HG03558 (cell line): ENCODE data around the gene GNAI3.

Experiments used
- ATAC-seq: cut with Tn5 transposase; IDR thresholded peaks from one replicate; pipeline ENCODE4 v1.9.1; 2021; ENCODE audit warnings: moderate number of reproducible peaks; ENCODE audit not compliant: unreplicated experiment; ENCODE audit errors: extremely low read depth

Gene GNAI3

GRCh38 chr1:109632671-109633346, 84.4 kb downstream of the GNAI3 start:
- ATAC-seq: no peak

DNA sequence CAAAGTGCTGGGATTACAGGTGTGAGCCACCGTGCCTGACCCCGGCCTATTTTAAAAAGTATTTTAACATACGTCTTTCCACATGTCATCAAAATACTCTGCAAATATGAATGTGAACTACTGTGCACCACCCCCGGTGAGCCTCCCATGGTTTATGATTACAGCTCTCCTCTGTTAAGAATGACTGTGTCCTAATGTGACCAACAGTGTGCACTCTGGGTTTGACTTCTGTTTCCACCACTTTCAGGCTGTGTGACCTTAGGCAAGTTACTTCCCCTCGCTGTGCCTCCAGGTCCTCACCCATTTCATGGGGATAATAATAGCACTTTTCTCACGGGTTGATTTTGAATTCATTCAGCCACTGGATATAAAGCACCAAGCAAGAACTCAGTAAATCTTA, 85.9 kb downstream of the GNAI3 start:
- no peak for ATAC-seq

DNA sequence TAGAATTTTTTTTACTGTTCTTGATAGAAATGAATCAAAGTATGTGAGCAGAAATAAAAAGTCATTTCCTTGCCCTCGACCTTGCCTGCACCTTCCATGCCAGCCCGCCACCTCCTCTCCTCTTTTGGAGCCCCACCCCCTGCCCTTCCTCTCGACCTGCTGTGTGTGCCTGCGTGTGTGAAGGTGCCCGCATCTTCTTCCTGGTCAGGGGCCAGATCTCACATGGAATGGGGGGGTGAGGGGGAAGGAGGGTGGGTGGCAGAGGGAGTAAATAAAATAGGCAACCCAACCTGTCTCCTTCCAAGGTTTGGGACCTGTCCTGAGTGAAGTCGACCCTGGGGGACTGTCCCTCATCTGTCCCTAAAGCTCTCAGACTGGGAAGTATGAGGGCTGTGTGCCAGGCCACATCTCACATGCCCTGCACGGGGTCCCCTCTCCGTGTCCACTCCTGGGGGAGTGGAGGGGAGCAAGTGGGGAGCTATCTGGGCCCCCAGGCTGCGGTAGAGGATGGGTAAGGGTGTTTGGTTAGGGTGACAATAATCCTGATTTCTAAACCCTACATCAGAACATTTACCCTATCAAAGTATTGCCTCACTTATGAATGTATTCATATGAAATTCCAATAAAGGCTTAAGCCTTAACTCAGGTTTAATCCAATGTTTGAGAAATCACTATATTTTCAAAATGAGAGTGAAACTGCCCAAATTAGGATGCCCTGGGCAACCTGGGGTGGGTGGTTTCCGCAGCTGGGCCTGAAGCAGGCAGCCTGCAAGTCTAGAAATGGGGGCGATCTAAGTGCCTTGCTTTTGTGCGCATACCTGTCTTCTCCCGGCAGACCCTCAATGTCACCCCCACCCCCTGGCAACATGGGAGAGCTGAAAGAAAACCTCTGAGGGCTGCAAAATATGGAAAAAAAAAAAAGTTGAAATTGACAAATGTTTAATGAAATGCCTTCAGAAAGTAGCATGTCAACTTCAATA, 86.6 kb downstream of the GNAI3 start:
- ATAC-seq: no peak

DNA sequence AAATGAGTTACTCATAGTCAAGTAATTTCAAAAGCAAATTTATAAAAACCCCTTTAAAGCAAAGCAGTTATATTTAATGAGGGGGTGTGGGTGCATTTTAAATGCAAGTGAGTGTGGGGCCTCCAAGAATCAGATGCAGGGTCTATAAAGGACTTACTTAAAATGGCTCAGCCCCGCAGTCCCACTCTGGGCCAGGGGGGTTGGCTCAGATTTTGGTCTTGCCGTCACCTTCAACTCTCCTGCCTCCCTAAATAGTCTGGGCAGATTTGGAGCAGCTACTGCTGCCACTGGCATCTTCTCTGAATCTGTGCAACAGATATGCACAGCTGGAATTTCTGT, 87.4 kb downstream of the GNAI3 start:
- no peak for ATAC-seq

- ATAC-seq: no peak
These were observed 88.0 kb downstream of the GNAI3 start for GRCh38 chr1:109636201-109636952.

GRCh38 chr1:109637446-109637845, 89.0 kb downstream of the GNAI3 start:
- no peak for ATAC-seq

DNA sequence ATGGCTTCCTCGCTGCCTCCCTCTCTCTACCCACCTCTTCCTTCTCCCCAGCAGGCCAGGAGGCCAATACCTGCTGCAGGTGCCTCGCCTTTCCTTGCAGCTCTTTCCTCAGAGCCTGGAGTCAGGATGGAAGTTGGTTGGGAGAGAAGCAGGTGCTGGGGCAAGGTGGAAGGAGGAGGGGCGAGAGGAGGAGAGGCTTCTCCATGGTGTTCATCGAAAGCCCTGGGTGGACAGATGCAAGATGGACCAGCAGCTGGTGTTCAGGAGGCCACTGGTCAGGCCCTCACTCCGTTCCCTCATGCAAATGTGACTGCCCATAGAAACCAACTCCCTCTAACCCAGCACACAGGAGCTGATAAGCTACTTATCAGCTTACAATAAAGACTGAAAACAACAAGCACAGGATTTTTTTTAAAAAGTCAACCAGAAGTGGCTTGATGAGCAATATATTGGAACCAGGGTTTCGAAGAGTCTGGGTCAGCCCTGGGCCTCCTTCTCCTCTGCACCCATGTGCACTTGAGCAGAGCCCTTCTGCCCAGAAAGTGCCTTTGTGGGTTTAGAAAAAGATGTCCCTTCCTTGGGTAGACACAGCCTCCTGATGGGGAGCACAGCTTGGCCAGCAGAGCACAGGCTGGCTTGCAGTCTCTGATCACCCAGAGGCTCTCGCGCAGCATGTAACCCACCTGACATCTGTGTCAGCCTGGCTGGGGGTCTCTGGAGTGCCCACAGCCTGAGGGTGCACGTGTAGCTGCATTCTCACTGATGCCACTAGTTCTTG, 90.8 kb downstream of the GNAI3 start:
- ATAC-seq: no peak

GRCh38 chr1:109639841-109640184, 91.4 kb downstream of the GNAI3 start:
- no peak for ATAC-seq

DNA sequence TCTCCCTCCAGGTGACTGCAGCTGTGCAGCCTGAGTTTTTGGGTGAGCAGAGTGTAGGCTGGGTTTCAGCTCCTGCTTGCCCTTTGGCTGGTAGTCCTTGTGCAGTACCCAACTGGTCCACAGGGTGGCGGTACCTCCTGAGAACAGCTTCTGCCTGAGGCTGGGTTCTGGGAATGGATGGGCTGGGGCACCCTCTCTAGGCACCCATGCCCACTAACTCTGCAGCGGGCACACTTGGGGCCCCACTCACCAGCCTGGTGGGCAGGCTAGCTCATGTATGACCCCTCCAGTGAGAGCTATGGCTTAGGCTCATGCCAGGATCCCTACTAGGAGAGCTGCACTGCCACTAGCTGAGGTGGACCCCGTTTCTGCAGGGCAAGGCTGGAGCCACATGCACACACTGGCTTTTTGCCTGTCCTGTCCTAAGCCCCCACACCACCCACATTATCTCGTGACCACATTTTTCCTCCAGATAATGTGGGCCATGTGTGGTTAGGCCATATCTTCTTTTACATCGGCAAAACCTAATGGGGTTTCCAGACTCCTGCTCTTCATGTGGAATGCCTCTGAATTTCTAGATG, 92.0 kb downstream of the GNAI3 start:
- ATAC-seq: no peak

GRCh38 chr1:109641078-109641740, 92.8 kb downstream of the GNAI3 start:
- no peak for ATAC-seq

- ATAC-seq: no peak
These were observed 93.4 kb downstream of the GNAI3 start for GRCh38 chr1:109641861-109642260.

DNA sequence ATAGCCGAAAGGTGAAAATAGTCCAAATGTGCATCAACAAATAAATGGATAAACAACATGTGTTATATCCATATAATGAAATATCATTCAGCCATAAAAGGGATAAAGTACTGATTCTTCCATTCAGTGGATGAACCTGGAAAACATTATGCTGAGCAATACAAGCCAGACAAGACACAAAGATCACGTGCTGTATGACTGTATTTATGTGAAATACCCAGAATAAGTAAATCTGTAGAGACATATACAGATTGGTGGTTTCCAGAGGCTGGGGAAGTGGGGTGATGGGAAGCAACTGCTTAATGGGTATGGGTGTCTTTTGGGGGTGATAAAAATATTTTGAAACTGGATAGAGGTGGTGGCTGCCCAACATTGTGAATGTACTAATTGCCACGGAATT, 94.2 kb downstream of the GNAI3 start:
- ATAC-seq: no peak

- peak; percentile 60 for ATAC-seq
These were observed 95.2 kb downstream of the GNAI3 start for GRCh38 chr1:109643385-109644230.

DNA sequence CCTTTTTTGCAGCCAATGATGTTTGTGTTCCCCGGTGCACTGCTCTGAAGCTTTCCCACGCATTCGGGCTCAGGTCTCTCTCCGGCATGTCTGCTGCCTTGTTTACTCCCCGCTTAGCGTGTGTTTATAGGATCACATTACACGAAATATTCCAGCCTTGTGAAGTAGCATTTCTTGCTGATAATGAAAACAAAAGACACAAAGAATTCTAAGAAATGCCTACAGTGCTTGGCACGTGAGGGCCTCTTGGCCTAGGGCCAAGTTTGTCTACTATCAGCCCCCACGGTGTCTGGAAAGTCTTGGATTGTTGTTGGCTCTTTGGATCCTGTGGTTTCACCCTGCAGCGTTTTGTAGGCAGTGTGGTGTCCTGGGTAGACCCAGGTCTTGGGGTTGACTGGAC, 96.3 kb downstream of the GNAI3 start:
- ATAC-seq: no peak

DNA sequence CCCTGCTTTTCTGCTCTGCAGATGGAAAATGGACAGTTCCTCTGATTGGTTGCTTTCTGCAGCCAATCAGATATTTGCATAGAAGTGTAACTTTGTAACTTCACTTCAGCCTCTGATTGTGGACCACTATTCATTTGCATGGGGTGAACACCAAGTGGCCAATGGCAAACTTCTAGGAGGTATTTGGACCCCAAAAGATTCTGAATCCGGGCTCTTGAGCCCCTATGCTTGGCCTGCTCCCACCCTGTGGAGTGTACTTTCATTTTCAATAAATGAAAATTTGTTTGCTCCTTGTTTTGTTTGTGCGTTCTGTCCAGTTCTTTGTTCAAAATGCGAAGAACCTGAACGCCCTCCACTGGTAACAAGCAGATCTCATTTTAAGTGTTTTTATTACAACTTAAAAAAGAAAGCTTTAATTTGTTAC, 101.1 kb downstream of the GNAI3 start:
- no peak for ATAC-seq

DNA sequence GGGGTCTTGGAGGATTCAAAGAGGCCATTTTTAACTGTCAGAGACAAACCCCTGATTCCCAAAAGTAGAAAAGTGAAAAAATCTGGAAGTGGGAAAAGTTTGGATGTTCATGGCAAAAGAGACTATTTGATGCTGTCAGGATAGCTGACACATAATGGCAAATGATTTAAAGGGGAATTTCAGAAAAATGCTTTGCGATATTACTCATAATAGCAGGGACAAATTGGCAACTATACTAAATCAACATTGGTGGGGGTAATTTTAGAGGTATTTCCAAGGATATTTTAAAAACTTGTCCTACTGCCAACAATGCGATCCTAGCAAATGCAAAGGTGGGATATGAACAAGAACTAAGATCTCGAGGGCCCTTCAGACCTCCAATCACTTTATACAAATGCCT, 102.2 kb downstream of the GNAI3 start:
- ATAC-seq: no peak

DNA sequence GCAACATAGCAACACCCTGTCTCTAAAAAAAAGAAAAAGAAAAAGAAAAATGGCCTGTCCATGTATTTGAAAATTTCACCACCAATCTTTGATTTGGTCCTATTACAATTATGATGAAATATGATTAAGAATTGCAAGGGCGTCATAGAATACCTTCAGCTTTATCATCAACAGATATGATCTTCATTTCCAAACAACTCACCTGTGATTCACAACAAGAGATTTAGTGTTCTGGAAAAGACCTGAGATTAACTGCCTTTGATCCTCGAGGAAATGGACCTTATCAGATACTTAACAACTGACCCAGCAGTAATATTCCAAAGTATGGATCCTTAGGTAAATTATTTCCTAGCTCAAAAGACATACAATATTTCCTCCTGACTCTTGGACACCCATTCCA, 104.0 kb downstream of the GNAI3 start:
- ATAC-seq: no peak

GRCh38 chr1:109653306-109653705, 104.9 kb downstream of the GNAI3 start:
- ATAC-seq: no peak

- ATAC-seq: no peak
These were observed 106.1 kb downstream of the GNAI3 start for GRCh38 chr1:109654519-109654918.
